Measurements from ENCODE around the gene CALN1.

The CALN1 gene

GRCh38 chr7:72099784-72100183 lies 312.4 kb downstream of the CALN1 start:
- TF ChIP-seq FOXP2 (optimal IDR thresholded peaks at IDR 0.05; ENCODE audit: borderline replicate concordance, extremely low read depth, extremely low read length, insufficient read depth) (no peak), REST (IDR thresholded peaks at IDR 0.05; ENCODE audit: insufficient read depth in 1 of 2, low read depth in 2 of 2, low read length in 2 of 2) (no peak), POLR2AphosphoS5 (IDR thresholded peaks at IDR 0.05; ENCODE audit: low read depth, low read length) (no peak), TAF1 (IDR thresholded peaks at IDR 0.05; ENCODE audit: borderline replicate concordance, insufficient read depth, low read length) (no peak), SIN3A (IDR thresholded peaks at IDR 0.05; ENCODE audit: borderline replicate concordance, insufficient read depth, low read length) (no peak)

DNA sequence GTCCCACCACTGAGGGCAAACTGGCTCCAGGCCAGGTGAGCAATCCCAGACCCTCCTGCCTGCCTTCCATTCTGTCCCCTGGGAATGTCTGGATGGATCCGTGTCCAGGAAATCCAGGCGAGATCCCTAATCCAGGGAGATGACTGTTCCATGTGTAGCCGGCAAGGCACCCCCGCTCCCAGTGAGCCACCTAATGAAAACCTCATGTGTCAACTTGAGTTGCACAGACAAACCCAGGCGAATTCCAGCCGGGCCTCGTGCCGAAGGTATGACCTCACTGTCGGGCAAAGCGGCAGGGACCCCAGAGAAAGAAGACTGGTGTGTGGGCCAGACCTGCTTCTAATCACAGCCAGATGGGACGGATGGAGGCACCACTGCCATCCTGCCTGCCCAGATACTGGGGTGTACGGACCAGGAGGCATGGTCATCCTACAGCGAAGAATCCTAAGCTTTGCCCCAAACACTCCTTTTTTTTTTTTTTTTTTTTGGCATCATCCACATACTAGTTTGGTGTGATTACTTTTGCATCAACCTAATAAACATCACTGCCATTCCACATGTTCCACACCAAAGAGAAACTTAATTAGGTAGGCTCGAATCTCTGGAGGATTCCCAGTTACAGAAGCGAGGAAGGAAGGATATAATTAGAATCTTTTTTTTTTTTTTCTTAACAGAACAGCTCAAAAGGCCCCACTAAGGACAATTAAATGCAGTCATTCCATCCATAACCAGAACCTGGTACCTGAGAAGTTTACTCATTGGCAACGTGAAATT lies 313.1 kb downstream of the CALN1 start:
- TF ChIP-seq POLR2AphosphoS5 (IDR thresholded peaks at IDR 0.05; ENCODE audit: low read depth, low read length), result no peak

DNA sequence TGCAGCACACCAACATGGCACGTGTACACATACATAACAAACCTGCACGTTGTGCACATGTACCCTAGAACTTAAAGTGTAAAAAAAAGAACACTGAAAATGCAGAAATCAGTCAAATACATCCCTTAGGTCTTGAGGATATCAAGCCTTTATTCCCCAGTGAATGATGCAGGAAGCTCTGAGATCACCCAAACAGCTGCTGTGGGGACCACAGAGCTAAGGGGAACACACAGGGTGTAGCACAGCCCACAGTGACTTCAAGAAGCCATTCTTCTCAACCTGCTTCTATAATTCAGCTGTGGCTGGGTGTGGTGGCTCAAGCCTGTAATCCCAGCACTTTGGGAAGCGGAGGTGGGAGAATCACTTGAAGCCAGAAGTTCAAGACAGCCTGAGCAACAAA lies 314.9 kb downstream of the CALN1 start:
- TF ChIP-seq FOXP2 (optimal IDR thresholded peaks at IDR 0.05; ENCODE audit: borderline replicate concordance, extremely low read depth, extremely low read length, insufficient read depth), result no peak
- no peak for TF ChIP-seq TAF1 (IDR thresholded peaks at IDR 0.05; ENCODE audit: borderline replicate concordance, insufficient read depth, low read length)
- TF ChIP-seq SIN3A (IDR thresholded peaks at IDR 0.05; ENCODE audit: borderline replicate concordance, insufficient read depth, low read length), result no peak
- no peak for TF ChIP-seq REST (IDR thresholded peaks at IDR 0.05; ENCODE audit: insufficient read depth in 1 of 2, low read depth in 2 of 2, low read length in 2 of 2)
- TF ChIP-seq POLR2AphosphoS5 (IDR thresholded peaks at IDR 0.05; ENCODE audit: low read depth, low read length), result no peak

GRCh38 chr7:72092769-72093168 lies 319.4 kb downstream of the CALN1 start:
- TF ChIP-seq REST (IDR thresholded peaks at IDR 0.05; ENCODE audit: insufficient read depth in 1 of 2, low read depth in 2 of 2, low read length in 2 of 2) (no peak), TAF1 (IDR thresholded peaks at IDR 0.05; ENCODE audit: borderline replicate concordance, insufficient read depth, low read length) (no peak), POLR2AphosphoS5 (IDR thresholded peaks at IDR 0.05; ENCODE audit: low read depth, low read length) (no peak), FOXP2 (optimal IDR thresholded peaks at IDR 0.05; ENCODE audit: borderline replicate concordance, extremely low read depth, extremely low read length, insufficient read depth) (no peak), SIN3A (IDR thresholded peaks at IDR 0.05; ENCODE audit: borderline replicate concordance, insufficient read depth, low read length) (no peak)

GRCh38 chr7:72087926-72088325 lies 324.2 kb downstream of the CALN1 start:
- TF ChIP-seq POLR2AphosphoS5 (IDR thresholded peaks at IDR 0.05; ENCODE audit: low read depth, low read length) (no peak), TAF1 (IDR thresholded peaks at IDR 0.05; ENCODE audit: borderline replicate concordance, insufficient read depth, low read length) (no peak), SIN3A (IDR thresholded peaks at IDR 0.05; ENCODE audit: borderline replicate concordance, insufficient read depth, low read length) (no peak), FOXP2 (optimal IDR thresholded peaks at IDR 0.05; ENCODE audit: borderline replicate concordance, extremely low read depth, extremely low read length, insufficient read depth) (no peak), REST (IDR thresholded peaks at IDR 0.05; ENCODE audit: insufficient read depth in 1 of 2, low read depth in 2 of 2, low read length in 2 of 2) (no peak)
